Measurements from ENCODE around the gene ACO2.
A peak's percentile ranks its signal among the peaks of the same experiment; 100 is the strongest.
"Not testable (repeated sequence)": the region's sequence is repeated elsewhere in the genome, so short reads cannot be mapped to it uniquely, and the experiment has no call there.

ACO2 gene

DNA sequence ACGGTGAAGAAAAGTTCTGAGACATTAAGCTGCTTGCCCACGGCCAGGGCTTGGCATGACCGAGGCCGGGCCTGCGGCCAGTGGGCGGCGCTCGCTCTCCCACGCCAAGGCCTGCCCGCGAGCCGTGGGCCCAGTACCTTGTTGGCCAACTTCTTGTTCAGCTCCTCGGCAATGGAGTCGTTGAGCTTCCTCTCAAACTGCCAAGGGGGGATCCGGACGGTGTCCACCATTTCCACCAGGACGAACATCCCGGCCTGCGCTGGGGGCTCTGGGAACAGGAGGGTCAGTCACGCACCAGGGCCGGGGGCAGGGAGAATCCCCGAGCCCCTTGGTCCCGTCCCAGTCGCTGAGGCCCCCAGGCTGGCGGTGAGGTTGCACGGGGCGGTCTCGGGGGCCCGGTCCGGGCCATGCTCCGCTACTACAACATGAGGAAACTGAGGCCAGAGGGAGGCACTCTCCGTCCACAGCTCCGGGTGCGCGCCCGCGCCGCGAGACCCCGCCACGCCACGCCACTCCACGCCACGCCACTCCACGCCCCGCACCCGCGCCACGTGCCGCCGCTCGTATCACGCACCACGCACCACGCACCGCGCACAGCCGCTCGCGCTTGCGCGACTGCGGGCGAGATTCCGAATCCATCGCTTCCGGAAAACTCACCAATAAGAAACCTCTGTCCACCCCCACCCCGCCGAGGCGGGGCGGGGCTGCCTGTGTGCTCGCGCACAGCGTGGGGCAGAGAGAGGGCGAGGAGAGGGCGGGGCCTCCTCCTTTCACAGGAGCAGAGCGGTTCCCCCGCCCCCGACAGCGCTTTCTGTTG is 75.1 kb downstream of the ACO2 start, which contains the start of gene POLR3H:
TSS of gene POLR3H (minus strand) at position 617 of the 817 bp plus-strand sequence. CDS start at position 248, 369 bp downstream.
- DNase-seq: peak; percentile 97 to 98

DNA sequence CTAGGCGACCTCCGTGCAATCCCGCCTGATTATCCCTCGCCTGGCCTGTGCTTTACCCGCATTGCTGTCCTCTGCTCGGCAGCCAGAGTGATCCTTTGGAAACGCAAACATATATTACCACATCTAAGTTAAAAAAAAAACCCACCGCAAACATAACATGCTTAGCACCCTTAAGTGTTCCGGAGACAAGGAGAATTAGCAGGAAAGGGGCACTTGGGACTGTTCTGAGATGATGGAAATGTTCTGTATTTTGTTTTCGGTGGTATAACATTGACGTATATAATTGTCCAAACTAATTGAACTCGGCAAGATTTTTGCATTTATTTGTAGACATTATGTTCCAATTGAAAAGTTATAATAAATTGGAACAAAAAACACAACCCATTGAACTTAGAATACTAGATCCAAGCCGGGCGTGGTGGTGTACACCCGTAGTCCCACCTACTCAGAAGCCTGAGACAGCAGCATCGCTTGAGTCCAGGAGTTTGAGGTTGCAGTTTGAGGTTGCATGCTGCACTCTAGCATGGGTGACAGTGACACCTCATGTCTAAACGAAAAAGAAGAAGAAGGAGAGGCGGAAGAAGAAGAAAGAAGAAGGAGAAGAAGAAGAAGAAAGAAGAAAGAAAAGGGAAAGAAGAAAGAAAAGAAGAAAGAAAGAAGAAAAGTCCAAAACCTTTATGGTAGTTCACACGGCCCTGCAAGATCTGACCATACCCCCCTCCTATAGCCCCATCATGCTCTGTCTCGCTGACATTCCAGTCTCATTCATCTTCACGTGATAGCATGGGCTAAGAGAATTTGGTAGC is 76.0 kb downstream of the ACO2 start:
- DNase-seq: no peak

DNA sequence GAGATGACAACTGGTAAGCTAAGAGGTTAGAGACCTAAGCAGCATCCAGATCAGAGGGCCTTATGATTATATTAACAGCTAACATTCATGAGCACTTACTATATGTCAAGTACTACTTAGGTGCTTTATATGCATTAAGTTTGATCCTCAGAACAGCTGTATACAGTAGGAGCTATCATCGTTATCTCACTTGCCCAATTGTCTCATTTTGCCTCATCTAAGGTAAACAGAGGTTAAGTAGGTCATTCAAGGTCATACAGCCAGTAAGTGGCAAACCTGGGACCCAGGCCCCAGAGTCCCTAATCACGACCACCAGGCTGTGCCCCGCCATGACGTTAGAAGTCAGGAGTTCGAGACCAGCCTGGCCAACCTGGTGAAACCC is 79.9 kb downstream of the ACO2 start:
- no peak for DNase-seq

DNA sequence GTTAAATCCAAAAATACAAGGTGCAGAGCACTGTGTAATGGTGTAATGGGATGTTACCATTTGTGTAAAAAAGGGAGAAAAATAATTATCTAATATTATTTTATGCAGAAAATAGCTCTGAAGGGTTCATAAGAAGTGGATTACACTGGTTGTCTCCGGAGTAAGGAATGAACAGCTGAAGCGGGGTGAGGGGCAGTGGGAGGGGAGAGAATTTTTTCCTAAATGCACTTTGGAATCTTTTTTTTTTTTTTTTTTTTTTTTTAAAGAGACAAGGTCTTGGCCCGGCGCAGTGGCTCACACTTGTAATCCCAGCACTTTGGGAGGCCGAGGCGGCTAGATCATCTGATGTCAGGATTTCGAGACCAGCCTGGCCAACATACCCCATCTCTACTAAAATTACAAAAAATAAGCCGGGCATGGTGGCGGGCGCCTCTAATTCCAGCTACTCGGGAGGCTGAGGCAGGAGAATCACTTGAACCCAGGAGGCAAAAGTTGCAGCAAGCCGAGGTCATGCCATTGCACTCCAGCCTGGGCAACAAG is 82.1 kb downstream of the ACO2 start:
- DNase-seq: no peak

DNA sequence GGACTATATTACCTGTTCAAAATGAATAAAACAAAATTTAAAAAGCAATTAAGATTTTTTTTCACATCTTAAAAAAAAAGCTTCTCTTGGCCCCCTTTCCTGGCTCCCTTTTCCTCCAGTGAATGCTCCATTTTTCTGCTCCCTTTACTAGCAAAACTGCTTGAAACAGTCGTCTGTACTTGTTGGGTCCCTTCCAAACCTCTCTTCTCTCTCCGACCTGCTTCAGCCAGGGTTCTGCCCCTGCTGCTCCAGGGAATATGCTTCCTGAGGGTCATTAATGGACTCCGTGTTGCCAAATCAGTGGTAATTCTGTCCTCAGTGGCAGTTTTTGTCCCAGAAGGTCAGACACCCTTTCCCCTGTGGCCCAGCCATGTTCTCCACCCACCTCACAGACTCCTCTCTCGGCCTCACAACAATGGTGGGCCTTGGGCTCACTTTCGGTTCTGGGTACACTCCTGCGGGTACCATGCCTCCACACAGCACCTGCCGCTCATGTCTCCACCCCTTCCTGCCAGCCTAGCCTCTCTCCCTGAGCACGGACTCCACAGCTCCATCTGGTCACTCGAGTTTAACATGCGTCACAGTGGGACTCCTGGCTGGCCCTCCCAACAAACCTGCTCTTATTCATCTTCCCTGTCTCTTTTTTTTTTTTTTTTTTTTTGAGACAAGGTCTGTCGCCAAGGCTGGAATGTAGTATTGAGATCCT is 83.1 kb downstream of the ACO2 start:
- no peak for DNase-seq

DNA sequence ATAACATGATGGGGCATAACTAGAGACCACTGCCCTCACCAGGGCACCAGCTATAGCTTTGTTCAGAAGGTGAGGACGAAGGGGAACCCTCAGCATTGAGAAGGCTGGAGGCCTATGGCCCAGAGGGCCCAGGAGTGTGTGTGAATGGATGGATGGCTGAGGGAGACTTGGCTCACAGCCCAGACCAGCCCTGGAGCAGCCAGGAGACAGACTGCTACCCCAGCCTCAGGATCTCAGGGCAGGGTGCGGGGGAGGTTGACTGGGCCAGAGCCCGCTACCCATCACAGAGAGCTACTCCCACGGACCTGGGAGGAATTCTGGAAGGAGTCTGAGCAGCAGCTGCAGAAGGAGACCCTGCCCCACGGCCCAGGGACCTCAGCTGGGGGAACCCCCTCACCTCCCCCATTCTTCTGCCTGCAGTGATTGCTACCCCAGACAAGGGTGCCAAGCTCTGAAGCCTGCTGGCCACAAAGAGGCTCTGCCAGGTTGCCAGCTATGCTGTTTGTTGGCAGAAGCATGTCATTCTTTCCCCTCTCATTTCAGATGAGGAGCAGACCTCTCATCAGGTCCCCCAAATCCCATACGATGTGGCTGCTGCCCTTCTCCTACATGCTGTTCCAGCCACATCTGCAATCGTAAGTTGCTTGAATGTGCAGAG is 86.5 kb downstream of the ACO2 start:
- no peak for DNase-seq

DNA sequence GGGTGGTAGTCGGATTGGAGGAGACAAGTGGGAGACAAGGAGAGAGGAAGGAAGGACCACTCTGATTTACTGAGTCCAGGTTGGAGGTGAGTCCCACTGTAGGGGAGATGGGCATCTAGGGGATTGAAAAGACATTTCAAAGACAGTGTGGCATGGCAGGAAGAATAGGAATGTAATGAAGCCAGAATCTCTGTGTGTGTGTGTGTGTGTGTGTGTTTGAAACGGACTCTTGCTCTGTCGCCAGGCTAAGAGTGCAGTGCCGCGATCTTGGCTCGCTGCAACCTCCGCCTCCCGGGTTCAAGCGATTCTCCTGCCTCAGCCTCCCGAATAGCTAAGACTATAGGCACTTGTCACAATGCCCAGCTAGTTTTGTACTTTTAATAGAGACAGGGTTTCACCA is 87.6 kb downstream of the ACO2 start:
- DNase-seq: no peak

DNA sequence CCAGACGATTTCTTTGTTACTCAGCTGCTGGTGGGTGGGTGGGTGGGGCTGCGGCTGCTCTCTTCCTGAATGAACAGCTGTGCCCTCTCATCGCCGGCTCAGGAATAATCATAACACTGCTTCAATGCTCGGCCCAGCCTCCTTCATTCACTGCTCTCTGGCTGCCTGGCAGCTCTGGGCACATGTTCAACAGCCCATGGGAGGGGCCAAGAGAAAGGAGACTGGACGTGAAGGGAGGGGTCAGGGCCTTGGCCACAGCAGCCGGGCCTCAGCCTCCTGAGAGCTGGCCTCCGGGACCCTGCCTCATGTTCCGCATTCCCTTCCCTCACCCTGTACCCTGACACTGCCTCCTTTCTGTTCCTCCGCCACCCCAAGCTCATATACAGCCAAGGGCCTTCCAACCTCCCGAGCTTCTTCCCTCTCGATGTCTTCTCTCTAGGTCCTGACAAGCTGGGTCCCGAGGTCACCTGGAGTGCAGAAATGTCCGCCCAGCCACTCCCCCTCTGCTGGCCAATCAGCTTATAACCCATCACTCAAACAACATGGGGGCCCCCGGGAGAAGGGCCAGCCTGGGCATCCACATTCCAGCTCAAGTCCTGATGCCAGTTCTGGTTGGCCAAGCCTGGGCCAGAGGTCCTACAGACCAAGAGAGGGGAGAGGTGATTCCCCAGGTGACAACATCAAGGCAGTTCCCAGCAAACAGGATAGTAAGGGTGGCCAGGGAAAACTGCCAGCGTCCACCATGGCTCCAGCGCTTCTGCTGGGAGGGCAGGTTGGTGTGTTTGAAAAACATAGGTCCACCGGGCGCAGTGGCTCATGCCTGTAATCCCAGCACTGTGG is 88.7 kb downstream of the ACO2 start:
- DNase-seq: no peak

DNA sequence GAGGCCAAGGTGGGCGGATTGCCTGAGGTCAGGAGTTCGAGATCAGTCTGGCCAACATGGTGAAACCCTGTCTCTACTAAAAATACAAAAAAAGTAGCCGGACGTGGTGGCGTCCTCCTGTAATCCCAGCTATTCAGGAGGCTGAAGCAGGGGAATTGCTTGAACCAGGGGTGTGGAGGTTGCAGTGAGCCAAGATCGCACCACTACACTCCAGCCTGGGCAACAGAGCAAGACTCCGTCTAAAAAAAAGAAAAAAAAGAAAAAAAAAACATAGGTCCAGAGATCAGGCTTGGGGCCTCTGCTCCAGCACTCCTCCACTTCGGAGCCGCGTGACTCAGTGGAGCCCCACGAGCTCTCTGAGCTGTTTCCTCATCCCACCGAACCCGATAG is 89.3 kb downstream of the ACO2 start:
- DNase-seq: not testable (repeated sequence)

DNA sequence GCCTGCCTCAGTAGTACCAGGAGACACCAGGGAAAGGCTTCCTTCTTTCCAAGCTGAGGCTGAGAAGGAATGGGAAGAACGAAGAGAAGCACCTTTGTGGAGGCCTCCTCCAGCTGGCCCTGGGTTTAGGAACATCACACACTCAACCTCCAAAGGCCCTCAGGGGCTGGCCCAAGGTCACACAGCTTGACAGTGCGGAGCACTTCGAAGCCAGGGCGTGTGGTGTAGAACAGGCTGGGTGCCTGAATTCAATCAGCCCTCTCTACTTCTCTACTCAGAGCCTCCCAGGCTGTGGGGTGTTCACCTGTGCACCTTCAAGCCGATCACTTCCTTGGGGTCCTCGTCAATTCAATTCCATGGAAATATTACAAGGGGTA is 91.2 kb downstream of the ACO2 start:
- DNase-seq: no peak

DNA sequence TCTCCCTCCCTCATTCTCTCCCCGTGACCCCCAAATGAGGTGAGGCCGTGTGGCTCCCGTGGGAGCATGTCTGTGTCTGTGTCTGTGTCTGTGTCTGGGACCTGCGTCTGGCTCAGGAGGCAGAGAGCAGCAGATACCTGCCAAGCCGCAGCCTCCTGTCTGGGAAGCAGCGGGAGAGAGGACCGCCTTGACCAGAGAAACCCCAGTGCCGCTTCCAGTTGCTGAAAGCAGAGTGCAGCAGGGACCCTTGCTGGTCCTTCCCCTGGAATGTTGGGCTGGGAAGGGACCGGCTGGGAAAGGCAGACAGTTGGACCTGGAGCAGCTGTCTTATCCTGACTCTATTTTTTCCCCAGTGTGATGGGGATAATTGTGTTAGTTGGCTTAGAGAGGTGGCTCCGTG is 92.4 kb downstream of the ACO2 start:
- DNase-seq: no peak

DNA sequence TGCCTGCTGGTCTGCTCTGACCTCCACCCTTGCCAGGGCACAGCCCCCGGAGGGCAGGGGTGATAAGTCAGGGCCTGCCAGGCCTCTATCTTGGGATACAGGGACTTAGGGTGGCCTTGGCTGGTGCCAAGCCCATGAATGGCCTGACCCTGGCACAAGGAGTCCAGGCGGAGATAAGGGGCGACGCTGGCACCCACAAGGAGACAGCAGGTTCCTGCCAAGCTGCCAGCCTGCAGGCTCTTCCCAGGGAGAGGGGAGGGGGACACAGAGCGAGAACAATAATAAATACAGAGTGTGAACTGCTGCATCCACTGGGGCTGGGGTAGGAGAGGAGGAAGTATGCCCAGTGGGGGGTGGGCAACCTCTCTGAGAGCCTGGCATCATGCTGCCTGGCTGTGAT is 92.9 kb downstream of the ACO2 start:
- no peak for DNase-seq

DNA sequence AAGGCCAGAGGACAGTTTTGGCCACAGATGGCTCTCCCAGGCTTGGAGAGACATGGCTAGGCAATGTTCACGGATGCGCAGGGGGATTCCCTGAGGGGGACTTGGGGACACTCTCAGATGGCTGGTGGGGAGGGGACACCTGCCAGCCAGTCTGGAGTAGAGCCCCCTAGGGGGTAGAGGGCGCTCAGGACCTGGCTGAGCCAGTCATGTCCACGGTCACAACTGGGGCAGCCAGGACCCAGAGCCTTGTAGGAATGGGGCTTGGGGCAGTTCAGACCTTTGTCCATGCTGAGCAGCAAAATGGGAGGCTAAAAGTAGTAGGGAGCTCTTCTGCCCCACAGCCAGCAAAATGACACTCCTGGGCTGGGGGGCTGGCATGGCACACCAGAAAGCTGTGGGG is 93.5 kb downstream of the ACO2 start:
- DNase-seq: no peak

DNA sequence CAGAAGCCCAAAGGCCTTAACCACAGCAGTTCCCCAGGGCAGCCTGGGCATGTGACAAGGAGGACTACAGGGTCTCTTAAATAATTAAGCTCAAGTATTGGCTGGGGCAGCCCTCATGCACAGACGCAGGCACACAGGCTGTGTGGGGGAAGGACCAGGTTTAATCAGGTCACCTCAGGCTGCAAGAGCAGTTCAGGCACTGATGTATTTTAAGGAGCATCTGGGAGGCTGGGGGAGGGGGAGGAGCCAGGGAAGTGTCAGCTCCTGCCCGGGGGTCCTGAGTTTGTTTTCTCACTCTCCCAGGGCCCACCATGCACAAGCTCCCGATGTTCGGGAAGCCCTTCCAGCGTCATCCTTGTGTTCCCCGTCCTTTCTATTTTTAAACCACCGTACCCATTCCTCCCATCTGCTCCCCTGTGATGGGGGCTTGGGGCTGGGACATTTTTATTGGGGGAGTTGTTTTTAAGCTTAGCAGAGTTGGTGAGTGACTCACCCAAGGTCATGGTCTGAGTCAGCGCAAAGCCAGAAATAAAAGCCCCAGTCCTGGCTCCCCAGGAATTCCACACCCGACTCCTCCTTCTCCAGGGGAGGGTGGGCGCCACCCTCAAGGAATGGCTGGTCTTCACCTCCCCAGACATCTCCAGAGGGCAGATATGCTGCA is 94.3 kb downstream of the ACO2 start:
- no peak for DNase-seq

DNA sequence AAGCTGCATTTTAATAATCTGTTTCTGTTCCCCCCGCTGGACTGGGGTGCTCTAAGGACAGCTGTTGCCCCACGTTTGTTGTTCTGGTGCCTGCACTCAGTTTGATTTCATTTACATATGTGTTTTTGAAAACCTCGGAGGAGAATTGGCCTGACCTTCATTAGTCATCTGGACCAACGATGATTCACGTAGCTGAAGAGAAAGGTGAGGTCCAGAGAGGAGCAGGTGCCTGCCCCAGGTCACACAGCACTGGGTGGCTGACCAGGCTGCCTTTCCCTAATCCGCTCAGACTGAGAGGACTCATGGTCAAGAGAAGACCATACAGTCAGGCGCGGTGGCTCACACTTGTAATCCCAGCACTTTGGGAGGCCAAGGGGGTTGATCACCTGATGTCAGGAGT is 95.6 kb downstream of the ACO2 start:
- DNase-seq: no peak

DNA sequence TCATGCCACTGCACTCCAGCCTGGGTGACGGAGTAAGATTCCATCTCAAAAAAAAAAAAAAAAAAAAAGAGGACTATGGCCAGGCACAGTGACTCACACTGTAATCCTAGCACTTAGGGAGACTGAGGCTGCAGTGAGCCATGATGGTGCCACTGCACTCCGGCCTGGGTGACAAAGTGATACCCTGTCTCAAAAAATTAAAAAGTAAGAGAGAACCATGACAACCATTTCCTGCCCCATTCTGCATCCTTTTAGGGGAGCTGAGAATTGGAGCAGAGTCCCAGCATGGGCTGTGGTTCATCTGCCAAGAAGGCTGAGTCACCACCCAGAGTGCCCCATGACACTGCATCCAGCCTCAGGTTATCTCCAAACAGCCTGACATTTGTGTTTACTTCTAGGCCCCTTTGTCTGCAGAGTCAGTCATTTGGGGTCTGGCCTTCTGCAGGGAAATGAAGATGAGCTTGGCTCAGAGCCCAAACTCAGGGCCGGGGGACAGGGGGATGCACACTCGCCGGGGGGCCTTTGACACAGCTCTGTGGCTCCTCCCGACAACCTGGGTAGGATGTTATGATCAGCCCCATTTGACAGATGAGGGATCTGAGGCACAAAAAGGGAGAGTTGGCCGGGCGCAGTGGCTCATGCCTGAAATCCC is 96.6 kb downstream of the ACO2 start:
- DNase-seq: no peak

DNA sequence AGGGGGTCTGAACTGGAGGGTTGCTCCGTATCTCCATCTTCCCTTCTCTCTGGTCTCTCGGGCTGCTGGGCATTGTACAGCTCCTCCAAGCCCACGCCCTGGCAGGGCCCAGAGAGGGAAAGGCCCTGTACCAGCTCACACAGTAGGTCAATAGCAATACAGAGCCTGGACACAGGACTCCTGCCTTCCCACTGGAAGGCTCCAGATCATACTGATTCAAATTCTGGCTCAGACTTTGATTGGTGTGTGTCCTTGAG is 98.5 kb downstream of the ACO2 start:
- no peak for DNase-seq

DNA sequence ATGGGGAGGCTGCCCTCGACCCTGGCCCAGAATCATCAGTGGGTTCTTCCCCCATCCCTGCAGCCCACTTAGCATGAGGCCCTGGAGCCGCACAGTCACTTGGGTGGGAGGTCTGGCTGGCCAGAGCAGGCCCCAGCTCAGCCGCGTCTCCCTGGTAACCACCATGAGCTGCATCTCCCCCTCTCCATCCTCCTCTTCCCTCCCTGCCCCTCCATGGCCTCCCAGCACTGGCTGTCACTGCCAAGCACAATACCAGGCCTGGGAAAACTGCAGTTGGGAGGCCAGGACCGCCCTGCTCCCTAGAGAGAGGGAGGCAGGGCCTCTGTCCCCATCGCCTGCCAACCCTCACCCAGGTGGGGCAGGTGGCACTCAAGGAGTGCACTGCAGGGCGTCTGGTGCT is 99.9 kb downstream of the ACO2 start:
- DNase-seq: no peak

DNA sequence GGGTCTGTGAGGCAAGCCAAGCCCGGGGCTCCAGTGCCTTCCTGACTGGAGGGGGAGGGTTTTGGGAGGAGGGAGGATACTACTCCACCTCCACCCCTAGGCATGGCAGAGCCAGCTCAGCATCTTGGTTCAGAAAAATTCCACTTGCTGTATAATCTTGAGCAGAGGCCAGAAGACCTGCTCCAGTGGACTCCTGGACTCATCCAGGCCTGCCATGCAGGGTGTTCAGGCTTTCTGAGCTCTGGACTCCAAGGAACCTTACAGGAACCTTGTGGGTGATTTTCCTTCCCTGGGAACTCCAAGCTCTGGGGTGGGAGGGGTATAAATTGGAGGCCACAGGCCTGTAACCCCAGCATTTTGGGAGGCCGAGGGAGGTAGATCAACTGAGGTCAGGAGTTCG is 101.3 kb downstream of the ACO2 start:
- no peak for DNase-seq

DNA sequence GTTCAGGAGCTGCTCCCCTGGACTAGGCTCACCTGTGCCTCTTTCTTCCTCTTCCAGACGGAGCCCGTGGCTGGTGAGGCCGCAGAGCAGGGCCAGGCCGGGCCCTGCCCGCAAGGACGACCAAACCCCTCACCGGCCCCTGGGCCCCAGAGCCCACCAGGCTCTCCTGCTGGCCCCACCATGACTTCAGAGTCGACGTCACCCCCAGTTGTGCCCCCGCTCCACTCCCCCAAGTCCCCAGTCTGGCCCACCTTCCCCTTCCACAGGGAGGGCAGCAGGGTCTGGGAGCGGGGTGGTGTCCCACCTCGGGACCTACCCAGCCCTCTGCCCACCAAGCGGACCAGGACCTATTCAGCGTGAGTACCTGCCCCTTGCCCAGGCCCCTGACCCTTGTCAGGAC is 102.9 kb downstream of the ACO2 start:
- DNase-seq: no peak

DNA sequence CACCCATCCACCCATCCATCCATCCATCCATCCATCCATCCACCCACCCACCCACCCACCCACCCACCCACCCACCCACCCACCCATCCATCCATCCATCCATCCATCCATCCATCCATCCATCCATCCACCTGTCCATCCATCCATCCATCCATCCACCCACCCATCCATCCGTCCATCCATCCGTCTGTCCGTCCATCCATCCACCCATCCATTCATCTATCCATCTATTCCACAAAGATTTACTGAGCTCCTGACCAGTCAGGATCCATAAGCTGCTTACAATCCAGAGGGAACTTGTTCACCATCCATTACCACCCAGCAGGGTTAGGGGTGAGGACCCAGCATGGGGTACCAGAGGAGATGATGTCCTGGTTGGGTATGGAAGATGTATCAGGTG is 103.4 kb downstream of the ACO2 start:
- not testable (repeated sequence) for DNase-seq
